ENCODE results near the gene OR52I2.
A peak's percentile ranks its signal among the peaks of the same experiment; 100 is the strongest.

OR52I2 gene

DNA sequence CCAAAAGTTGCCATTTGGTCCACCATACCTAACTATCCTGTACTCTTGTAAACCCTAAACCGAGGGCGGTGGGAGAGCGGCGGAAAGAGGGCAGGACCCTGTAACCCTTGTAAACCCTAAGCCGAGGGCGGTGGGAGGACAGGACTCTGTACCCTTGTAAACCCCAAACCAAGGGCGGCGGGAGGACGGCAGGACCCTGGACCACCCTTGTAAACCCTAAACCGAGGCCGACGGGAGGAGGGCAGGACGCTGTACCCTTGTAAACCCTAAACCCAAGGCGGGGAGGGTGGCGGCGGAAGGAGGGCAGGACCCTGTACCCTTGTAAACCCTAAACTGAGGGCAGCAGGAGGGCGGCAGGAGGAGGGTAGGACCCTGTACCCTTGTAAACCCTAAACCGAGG, 12.5 kb upstream of the OR52I2 start:
- no peak overlapping the region for H3K4me3 ChIP-seq (ENCODE audit: low read depth in 1 of 2, low read length in 2 of 2)
- no peaks in the 10 kb centered on the region for H3K4me1 ChIP-seq (ENCODE audit: control insufficient read depth in 1 of 2, insufficient read depth in 2 of 2, low read length in 2 of 2)
- H3K27ac ChIP-seq (ENCODE audit: low read length) = no peak overlapping the region
- H3K36me3 ChIP-seq (ENCODE audit: control insufficient read depth in 1 of 2, insufficient read depth in 2 of 2, low read length in 2 of 2) = no peaks in the 10 kb centered on the region
- H3K9me3 ChIP-seq (ENCODE audit: control insufficient read depth in 1 of 2, low read length in 2 of 2) = no peaks in the 10 kb centered on the region
- no peaks in the 10 kb centered on the region for H3K27me3 ChIP-seq (ENCODE audit: low read depth, low read length)

DNA sequence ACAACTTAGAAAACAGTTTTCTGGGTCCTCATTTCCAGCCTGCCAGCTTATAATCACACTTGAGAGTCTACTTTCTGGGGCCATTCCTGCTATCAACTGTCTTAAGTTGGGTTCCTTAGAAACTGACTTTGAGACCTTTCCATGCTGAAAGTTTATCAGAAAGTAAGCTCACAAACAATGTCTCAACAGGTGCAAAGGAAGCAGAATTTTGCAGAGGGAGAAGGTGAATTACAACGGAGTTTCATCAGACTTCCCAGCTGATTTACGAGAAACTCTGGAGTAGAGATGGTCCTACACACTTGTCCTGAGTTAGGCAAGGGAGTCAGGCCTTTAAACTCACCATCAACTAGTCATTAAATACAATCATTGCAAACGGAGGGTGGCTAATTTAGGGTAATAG, 4.7 kb upstream of the OR52I2 start:
- H3K4me3 ChIP-seq (ENCODE audit: low read depth in 1 of 2, low read length in 2 of 2) = no peak overlapping the region
- no peak overlapping the region for H3K27ac ChIP-seq (ENCODE audit: low read length)
- no peaks in the 10 kb centered on the region for H3K9me3 ChIP-seq (ENCODE audit: control insufficient read depth in 1 of 2, low read length in 2 of 2)
- no peaks in the 10 kb centered on the region for H3K4me1 ChIP-seq (ENCODE audit: control insufficient read depth in 1 of 2, insufficient read depth in 2 of 2, low read length in 2 of 2)
- H3K36me3 ChIP-seq (ENCODE audit: control insufficient read depth in 1 of 2, insufficient read depth in 2 of 2, low read length in 2 of 2) = no peaks in the 10 kb centered on the region
- no peaks in the 10 kb centered on the region for H3K27me3 ChIP-seq (ENCODE audit: low read depth, low read length)

DNA sequence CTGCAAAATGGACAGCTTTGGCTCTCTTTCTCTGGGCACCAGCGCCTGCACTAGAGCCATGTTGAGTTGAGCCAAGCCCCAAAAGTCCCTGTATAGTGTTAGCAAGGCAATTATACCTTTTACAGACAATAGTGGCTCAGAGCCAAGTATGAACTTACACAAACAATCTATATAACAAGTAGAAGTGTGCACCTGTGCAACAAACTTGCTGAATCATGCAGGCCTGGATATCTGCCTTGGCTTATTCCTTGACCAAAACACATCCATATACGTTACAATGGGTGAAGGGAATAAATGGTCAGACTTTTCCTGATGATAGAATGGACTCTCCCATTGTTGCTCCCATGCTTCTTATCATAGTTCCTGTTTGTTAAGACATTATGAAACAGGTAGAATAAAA, 3.8 kb upstream of the OR52I2 start:
- no peaks in the 10 kb centered on the region for H3K9me3 ChIP-seq (ENCODE audit: control insufficient read depth in 1 of 2, low read length in 2 of 2)
- H3K4me1 ChIP-seq (ENCODE audit: control insufficient read depth in 1 of 2, insufficient read depth in 2 of 2, low read length in 2 of 2) = no peaks in the 10 kb centered on the region
- H3K4me3 ChIP-seq (ENCODE audit: low read depth in 1 of 2, low read length in 2 of 2) = no peak overlapping the region
- no peaks in the 10 kb centered on the region for H3K36me3 ChIP-seq (ENCODE audit: control insufficient read depth in 1 of 2, insufficient read depth in 2 of 2, low read length in 2 of 2)
- no peak overlapping the region for H3K27ac ChIP-seq (ENCODE audit: low read length)
- H3K27me3 ChIP-seq (ENCODE audit: low read depth, low read length) = no peaks in the 10 kb centered on the region

DNA sequence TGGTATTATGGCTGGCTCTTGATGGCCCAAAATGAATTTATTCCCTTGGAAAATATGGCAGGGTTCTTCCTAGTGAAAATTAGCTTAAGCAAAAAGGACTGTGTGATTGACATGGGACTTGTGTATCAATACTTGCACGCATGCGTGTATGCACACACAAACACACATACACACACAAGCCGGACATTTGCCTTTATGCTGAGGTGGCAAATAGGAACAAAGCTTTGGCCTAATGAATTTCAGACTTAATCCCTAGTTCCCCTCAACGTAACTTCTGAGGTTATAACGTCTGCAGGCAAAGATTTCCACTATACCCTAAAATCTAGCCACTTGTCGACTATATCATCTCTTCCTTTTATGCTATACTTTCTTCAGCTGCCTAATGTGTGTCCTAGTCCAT, 2.9 kb upstream of the OR52I2 start:
- H3K9me3 ChIP-seq (ENCODE audit: control insufficient read depth in 1 of 2, low read length in 2 of 2) = no peaks in the 10 kb centered on the region
- H3K4me1 ChIP-seq (ENCODE audit: control insufficient read depth in 1 of 2, insufficient read depth in 2 of 2, low read length in 2 of 2) = no peaks in the 10 kb centered on the region
- no peak overlapping the region for H3K4me3 ChIP-seq (ENCODE audit: low read depth in 1 of 2, low read length in 2 of 2)

DNA sequence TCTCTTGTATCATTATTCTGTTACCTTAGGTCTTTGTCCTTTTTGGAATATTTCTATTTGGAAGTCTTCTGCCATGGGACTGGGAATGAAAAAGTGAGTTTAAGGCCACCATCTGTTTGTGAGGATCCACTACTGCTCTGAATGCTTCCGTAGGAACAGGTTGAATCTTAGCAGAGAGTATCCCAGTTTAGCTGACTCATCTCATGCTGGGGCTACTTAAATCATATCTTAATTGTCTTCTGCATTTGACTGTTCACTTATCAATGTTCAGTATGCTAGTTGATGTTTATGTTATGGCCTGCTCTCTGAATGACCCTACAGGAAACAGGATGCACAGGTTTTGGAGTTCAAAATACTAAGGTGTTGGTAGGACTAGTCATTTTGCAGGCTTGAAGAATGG, 1.4 kb upstream of the OR52I2 start:
- no peaks in the 10 kb centered on the region for H3K36me3 ChIP-seq (ENCODE audit: control insufficient read depth in 1 of 2, insufficient read depth in 2 of 2, low read length in 2 of 2)
- no peaks in the 10 kb centered on the region for H3K27me3 ChIP-seq (ENCODE audit: low read depth, low read length)
- no peaks in the 10 kb centered on the region for H3K4me1 ChIP-seq (ENCODE audit: control insufficient read depth in 1 of 2, insufficient read depth in 2 of 2, low read length in 2 of 2)
- H3K27ac ChIP-seq (ENCODE audit: low read length) = no peak overlapping the region
- H3K4me3 ChIP-seq (ENCODE audit: low read depth in 1 of 2, low read length in 2 of 2) = no peak overlapping the region
- no peaks in the 10 kb centered on the region for H3K9me3 ChIP-seq (ENCODE audit: control insufficient read depth in 1 of 2, low read length in 2 of 2)

More for the DNA sequence above, 2.9 kb upstream of the OR52I2 start:
- Histone ChIP-seq H3K27me3 (ENCODE audit: low read depth, low read length) (no peaks in the 10 kb centered on the region), H3K36me3 (ENCODE audit: control insufficient read depth in 1 of 2, insufficient read depth in 2 of 2, low read length in 2 of 2) (no peaks in the 10 kb centered on the region), H3K27ac (ENCODE audit: low read length) (no peak overlapping the region)

DNA sequence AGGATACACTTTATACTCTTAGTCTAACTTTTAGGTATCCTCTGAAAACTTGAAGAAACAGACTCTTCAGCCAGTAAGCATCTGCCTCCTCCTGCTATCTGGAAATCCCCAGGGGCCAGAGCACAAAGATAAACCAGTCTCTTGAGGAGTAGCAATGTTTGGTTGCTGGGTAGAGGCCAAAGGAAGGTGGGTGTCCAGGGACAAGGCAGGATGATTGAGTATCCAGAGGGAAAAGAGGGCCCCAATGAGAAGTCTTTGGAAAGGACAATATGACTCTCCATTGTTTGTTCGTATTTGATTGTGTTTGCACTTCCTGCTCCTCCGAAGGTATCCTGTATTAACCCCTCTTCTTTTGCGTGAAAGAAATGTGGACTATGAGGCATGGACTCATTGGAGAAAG, 7.5 kb downstream of the OR52I2 start:
- Histone ChIP-seq H3K9me3 (ENCODE audit: control insufficient read depth in 1 of 2, low read length in 2 of 2) (no peaks in the 10 kb centered on the region), H3K27ac (ENCODE audit: low read length) (no peak overlapping the region), H3K27me3 (ENCODE audit: low read depth, low read length) (no peaks in the 10 kb centered on the region), H3K4me1 (ENCODE audit: control insufficient read depth in 1 of 2, insufficient read depth in 2 of 2, low read length in 2 of 2) (no peaks in the 10 kb centered on the region), H3K4me3 (ENCODE audit: low read depth in 1 of 2, low read length in 2 of 2) (no peak overlapping the region), H3K36me3 (ENCODE audit: control insufficient read depth in 1 of 2, insufficient read depth in 2 of 2, low read length in 2 of 2) (no peaks in the 10 kb centered on the region)

DNA sequence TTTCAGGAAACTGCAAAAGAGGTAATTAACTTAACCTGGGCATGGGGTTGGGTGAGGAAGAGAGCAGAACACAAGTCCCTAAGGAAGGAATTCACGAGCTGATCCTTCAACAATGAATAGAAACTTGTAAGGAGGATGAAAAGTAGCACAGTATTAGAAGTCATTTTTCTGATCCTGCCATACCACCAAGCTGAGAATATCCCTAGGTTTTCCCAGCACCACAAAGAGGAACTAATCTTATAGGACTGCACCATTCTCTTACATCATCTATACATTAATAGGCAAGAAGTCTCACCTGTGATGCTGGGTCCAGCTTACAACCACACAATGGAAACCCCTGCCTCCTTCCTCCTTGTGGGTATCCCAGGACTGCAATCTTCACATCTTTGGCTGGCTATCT, 12.2 kb downstream of the OR52I2 start, which contains the start of gene OR52I1:
Gene OR52I1, plus strand, starts transcription at position 301 of the 400 bp plus-strand sequence. Its CDS starts 0 bp downstream, at position 301.
- H3K27me3 ChIP-seq (ENCODE audit: low read depth, low read length) = no peaks in the 10 kb centered on the region
- H3K36me3 ChIP-seq (ENCODE audit: control insufficient read depth in 1 of 2, insufficient read depth in 2 of 2, low read length in 2 of 2) = peaks cover 8 to 21% of the 10 kb centered on the region in 2 donors
- no peak within 1 kb of the TSS for H3K27ac ChIP-seq (ENCODE audit: low read length)
- no peaks in the 10 kb centered on the region for H3K9me3 ChIP-seq (ENCODE audit: control insufficient read depth in 1 of 2, low read length in 2 of 2)
- no peak within 1 kb of the TSS for H3K4me3 ChIP-seq (ENCODE audit: low read depth in 1 of 2, low read length in 2 of 2)
- H3K4me1 ChIP-seq (ENCODE audit: control insufficient read depth in 1 of 2, insufficient read depth in 2 of 2, low read length in 2 of 2) = no peaks in the 10 kb centered on the region

DNA sequence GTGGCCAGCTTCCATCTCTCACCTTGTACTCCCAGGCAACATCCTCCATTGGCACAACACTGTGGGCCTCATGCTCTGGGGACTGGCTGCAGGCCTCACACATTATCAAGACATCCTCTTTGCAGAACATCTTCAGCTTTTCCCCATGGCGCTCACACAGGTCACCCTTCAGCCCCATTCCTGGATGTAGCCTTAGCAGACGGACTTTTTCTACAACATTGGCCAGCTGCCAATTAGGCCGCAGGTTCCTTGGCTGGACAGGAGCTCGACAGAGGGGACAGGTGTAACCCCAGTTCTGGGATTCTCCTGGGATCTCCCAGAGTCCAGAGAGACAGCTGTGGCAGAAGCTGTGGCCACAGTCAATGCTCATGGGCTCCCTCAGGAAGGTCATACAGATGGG, 23.5 kb downstream of the OR52I2 start:
- no peaks in the 10 kb centered on the region for H3K27me3 ChIP-seq (ENCODE audit: low read depth, low read length)
- H3K4me1 ChIP-seq (ENCODE audit: control insufficient read depth in 1 of 2, insufficient read depth in 2 of 2, low read length in 2 of 2) = peaks cover 4 to 9% of the 10 kb centered on the region in 2 donors
- H3K4me3 ChIP-seq (ENCODE audit: low read depth in 1 of 2, low read length in 2 of 2) = no peak overlapping the region
- H3K36me3 ChIP-seq (ENCODE audit: control insufficient read depth in 1 of 2, insufficient read depth in 2 of 2, low read length in 2 of 2) = peaks cover 45 to 47% of the 10 kb centered on the region in 2 donors
- no peak overlapping the region for H3K27ac ChIP-seq (ENCODE audit: low read length)
- H3K9me3 ChIP-seq (ENCODE audit: control insufficient read depth in 1 of 2, low read length in 2 of 2) = no peaks in the 10 kb centered on the region

DNA sequence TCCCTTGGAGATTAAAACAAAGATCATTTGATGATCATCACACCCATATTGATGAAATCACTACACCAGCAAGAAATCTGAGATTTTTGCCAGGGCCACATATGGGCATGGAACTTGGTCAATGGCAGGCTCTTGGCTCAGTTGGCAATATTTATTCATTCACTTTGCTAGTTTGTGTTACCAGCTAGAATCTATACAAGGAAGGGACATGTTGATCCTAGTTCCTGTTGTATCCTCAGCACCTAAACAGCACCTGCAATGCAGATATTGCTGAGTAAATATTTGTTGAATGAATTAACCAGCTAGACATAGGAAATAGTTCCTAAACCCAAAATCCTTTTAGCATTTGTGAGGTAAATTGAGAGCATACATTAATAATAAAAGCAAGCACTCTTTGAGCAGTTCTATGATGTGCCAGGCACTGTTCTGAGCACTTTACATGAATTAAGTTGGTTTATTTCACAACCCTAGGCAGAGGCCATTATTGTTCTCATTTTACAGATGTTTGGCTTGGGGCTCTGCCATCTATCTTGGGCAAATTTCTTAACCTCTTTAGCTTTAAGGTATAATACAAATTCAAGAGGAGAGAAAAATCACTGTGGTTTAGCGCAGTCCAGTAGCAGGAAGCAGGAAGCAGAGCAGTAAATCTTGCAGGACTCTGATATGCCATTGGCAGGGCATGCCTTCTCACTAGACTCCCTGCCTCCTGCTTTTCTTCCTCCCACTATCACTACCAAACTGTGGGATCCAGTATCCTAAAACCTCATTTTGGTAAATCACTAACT, 24.9 kb downstream of the OR52I2 start:
- Histone ChIP-seq H3K9me3 (ENCODE audit: control insufficient read depth in 1 of 2, low read length in 2 of 2) (no peaks in the 10 kb centered on the region), H3K27ac (ENCODE audit: low read length) (peak overlapping the region; percentile 7), H3K27me3 (ENCODE audit: low read depth, low read length) (no peaks in the 10 kb centered on the region), H3K36me3 (ENCODE audit: control insufficient read depth in 1 of 2, insufficient read depth in 2 of 2, low read length in 2 of 2) (peaks cover 32 to 35% of the 10 kb centered on the region in 2 donors), H3K4me1 (ENCODE audit: control insufficient read depth in 1 of 2, insufficient read depth in 2 of 2, low read length in 2 of 2) (peaks cover 4 to 9% of the 10 kb centered on the region in 2 donors), H3K4me3 (ENCODE audit: low read depth in 1 of 2, low read length in 2 of 2) (peak overlapping the region; percentile 74 to 83)

DNA sequence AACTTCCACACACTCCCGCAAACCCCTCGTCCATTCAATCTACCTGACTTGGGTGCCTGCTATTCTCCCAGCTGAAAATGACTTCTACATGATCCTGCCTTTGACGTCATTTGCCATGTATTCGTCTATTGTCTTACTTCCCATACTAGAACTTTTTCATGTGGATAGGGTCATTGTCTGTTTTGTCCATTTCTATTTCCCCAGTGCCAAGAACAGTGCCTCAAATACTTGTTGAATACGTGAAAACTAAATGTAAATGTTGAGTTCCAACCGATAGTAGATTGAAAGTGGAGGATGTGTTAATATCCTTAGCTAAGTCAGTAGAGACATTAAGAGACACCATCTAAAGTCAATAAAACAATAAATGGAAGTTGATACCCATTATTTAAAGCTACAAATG, 25.6 kb downstream of the OR52I2 start:
- H3K9me3 ChIP-seq (ENCODE audit: control insufficient read depth in 1 of 2, low read length in 2 of 2) = no peaks in the 10 kb centered on the region
- H3K27me3 ChIP-seq (ENCODE audit: low read depth, low read length) = no peaks in the 10 kb centered on the region
- H3K27ac ChIP-seq (ENCODE audit: low read length) = peak overlapping the region; percentile 79
- H3K36me3 ChIP-seq (ENCODE audit: control insufficient read depth in 1 of 2, insufficient read depth in 2 of 2, low read length in 2 of 2) = peaks cover 25 to 28% of the 10 kb centered on the region in 2 donors
- H3K4me1 ChIP-seq (ENCODE audit: control insufficient read depth in 1 of 2, insufficient read depth in 2 of 2, low read length in 2 of 2) = peaks cover 4 to 9% of the 10 kb centered on the region in 2 donors
- H3K4me3 ChIP-seq (ENCODE audit: low read depth in 1 of 2, low read length in 2 of 2) = peak overlapping the region; percentile 74 to 83

DNA sequence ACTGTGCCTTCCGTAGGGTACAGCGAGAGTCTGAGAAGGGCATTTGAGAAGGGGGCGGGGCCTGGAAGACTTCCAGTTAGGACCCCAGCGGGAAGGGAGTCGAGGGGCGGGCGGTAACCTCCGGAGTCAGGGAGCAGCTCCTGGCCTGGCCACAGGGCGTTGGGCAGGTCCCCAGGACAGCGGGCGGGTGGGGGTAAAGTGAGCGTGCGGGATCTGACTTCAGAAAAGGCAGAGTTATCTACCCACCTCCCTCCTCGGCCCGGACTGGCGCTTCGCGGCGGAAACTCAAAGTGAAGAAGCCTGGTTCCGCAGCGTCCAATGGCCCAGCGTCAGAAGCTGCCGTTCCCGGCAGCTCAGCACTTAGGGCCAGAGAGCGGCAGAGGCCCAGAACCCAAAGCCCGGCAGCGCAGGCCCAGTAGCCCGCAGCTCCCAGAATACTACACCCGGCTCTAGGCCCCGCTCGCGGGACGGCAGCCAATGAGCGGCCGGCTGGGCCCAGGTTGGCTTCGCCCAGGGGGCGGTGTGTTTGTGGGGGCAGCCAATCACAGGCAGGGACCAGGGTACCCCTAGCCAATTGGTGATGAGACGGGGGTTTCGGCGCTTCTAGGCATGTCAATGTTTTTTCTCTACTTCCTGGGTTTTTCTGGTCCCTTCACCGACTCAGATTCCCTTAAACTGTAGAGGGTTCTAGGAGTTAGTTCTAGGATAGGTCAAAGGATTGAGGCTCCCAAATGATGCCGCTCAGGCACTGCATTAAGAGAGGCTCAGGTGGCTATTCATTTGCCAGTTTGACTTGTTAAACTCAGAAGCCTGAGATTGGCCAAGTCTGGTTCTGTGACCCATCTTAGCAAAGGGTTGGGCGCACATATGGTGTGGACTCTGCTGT, 26.5 kb downstream of the OR52I2 start, which contains the start of gene TRIM68:
Gene TRIM68, minus strand, starts transcription at position 451 of the 886 bp plus-strand sequence. CDS start 2,727 bp downstream, outside the sequence.
- Histone ChIP-seq H3K4me3 (ENCODE audit: low read depth in 1 of 2, low read length in 2 of 2) (peak within 1 kb of the TSS; percentile 74 to 83), H3K9me3 (ENCODE audit: control insufficient read depth in 1 of 2, low read length in 2 of 2) (no peaks in the 10 kb centered on the region), H3K4me1 (ENCODE audit: control insufficient read depth in 1 of 2, insufficient read depth in 2 of 2, low read length in 2 of 2) (peaks cover 4 to 9% of the 10 kb centered on the region in 2 donors), H3K27me3 (ENCODE audit: low read depth, low read length) (no peaks in the 10 kb centered on the region), H3K27ac (ENCODE audit: low read length) (peak within 1 kb of the TSS; percentile 79), H3K36me3 (ENCODE audit: control insufficient read depth in 1 of 2, insufficient read depth in 2 of 2, low read length in 2 of 2) (peaks cover 19% of the 10 kb centered on the region in 2 donors)

All from muscle layer of duodenum (tissue), 2 donors.